ENCODE measurements around the gene CAPZB.
"Not testable (repeated sequence)": the region's sequence is repeated elsewhere in the genome, so short reads cannot be mapped to it uniquely, and the experiment has no call there.

Gene CAPZB

DNA sequence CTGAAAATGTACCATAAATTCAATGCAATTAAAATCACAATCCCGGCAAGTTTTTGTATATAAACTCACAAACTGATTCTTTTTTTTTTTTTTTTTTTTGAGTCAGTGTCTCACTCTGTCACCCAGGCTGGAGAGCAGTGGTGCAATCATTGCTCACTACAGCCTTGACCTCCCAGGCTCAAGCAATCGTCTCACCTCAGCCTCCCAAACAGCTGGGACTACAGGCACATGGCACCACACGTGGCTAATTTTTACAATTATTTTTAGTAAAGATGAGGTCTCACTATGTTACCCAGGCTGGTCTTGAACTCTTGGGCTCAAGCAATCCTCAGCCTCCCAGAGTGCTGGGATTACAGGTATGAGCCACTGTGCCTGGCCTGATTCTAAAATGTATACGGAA is 12.1 kb upstream of the CAPZB start:
- DNase-seq (ENCODE audit: low read depth in 2 of 2), result not testable (repeated sequence)

DNA sequence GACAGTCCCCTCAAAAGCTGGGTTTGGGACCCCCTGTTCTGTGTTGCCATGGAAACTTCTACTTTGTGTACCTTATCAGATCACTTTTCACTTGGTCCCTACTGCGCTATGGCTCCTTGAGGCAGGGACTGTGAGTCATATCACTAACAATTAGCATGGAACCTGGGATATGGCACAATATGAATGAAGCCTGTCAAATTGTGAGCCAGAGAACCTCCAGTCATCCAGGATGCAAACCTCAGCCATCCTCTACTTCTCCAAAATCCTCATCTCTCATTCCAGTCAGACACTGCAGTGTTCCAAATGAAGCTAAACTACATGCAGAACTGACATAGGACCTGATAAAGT is 11.2 kb upstream of the CAPZB start:
- no peak for DNase-seq (ENCODE audit: low read depth in 2 of 2)

GRCh38 chr1:19495799-19496526 is 10.6 kb upstream of the CAPZB start:
- no peak for DNase-seq (ENCODE audit: low read depth in 2 of 2)

DNA sequence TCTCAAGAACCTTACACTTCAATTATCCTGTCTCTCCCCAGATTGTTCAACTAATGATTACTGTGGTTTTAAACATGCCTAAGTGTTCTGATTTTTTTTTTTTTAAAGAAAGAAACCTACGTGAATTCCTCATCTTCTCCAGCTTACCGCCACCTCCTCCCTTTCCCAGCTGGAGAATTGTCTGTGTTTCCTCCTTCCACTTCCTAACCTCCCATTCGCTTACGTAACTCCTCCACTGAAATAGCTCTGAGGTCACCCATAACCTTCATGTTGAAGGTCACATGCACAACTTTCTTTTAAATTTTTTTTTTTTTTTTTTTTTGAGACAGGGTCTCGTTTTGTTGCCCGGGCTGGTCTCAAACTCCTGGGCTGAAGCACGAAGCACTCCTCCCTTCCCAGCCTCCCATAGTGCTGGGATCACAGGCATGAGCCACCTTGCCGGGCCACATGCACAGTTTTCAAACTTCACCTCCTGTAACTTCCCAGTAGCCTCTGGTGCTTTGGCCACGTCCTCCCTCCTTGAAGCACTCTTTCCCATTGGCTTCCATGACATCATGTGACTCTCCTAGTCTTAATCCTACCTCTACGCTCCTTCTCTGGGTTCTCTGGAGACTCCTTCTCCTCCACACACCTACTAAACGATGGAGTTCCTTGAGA is 9.8 kb upstream of the CAPZB start:
- no peak for DNase-seq (ENCODE audit: low read depth in 2 of 2)

- no peak for DNase-seq (ENCODE audit: low read depth in 2 of 2)
Observed at GRCh38 chr1:19493547-19493946, 8.2 kb upstream of the CAPZB start.

DNA sequence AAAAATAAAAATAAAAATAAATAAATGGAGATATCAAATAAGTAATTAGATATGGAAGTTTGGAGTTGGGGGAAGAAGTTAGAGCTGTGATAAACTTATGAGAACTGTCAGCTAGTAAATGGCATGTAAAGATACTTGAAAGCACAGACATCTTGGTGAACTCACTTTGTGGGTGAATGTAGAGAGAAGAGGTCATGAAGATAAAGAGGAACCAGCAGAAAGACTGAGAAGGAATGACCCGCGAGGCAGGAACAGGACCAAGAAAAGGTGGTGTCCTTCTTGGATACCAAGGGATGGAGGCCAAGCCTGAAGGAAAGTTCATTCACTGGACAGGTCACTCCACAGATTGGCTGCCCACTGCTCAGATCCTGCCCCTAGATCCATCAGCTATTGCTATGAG is 4.7 kb upstream of the CAPZB start:
- DNase-seq (ENCODE audit: low read depth in 2 of 2), result no peak

DNA sequence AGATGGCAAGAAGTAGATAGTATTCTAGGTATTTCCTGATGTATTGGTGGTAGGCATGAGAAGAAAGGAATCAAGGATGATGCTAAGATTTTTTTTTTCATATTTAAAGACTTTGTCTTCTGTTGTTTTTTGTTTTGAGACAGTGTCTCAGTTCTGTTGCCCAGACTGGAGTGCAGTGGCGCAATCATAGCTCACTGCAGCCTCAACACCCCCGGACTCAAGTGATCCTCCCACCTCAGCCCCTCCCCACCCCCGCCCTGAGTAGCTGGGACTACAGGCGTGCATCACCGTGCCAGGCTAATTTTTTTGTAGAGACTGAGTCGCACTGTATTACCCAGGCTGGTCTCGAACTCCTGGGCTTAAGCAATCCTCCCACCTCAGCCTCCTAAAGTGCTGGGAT is 2.8 kb upstream of the CAPZB start:
- DNase-seq (ENCODE audit: low read depth in 2 of 2), result no peak

GRCh38 chr1:19484798-19485361 is 459 bp downstream of the CAPZB start:
- DNase-seq (ENCODE audit: low read depth in 2 of 2), result no peak

GRCh38 chr1:19484338-19484797 is 971 bp downstream of the CAPZB start:
- DNase-seq (ENCODE audit: low read depth in 2 of 2), result no peak

- no peak for DNase-seq (ENCODE audit: low read depth in 2 of 2)
Observed at GRCh38 chr1:19483691-19484090, 1.6 kb downstream of the CAPZB start.

DNA sequence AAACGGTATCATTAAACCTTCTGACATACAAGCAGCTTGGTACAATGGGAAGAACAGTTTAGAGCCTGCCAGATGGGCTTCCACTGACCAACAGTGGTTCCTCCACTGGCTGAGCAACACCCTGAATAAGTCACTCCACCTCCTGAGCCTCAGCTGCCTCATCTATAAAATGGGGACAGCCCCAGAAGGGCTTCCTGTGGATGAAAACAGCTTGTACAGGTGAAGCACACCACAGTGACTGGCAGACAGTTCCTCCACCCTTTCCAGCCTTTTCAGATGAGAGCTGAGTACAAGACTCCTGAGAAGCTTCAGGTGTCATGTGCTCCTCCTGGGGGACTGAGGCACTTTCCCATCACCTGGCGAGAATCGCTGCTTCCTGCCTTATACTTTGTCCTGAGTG is 2.1 kb downstream of the CAPZB start:
- DNase-seq (ENCODE audit: low read depth in 2 of 2), result no peak

DNA sequence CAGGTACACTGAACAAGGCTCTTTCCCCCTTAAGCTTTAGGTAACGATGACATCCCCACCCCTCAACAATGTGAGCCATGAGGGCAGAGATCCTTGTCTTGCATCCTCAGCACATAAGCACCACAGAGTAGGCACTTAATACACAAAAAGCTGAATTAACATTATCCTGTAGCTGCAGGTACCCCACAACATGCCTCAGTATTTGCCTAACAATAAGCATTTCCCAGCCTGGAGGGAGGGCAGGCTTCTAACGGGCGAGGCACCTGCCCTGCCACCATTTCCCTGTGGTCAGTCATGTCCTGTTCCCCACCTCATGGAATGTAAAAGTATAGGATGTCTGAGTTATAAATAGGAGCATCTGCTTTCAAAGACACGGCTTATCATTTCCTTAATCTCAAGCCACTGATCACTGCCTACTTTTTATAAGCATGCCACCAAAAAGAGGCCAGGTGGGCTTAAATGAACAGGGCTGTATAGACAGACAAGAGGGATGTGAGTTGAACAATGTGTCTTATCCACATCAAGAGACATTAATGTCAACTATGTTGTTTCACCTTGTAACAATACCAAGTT is 3.4 kb downstream of the CAPZB start:
- no peak for DNase-seq (ENCODE audit: low read depth in 2 of 2)

DNA sequence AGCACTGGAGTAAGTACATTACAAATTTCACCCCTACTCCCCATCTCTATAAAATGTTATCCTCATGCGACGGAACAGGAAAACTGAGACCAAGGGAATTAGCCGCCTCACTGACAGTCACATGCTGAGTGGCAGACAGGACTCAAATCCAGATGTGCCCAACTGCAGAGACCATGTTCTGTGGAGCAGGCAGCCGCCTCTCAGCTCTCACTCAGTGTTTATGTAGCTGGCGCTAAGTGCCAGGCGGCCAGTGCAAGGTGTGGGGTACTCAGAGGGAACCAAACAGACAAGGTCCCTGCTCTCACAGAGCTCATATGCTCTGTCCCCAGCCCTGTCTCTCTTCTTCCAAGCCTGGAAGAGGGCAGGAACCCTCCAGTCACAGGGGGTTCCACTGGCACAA is 5.1 kb downstream of the CAPZB start:
- DNase-seq (ENCODE audit: low read depth in 2 of 2), result no peak

GRCh38 chr1:19479351-19480120 is 5.8 kb downstream of the CAPZB start:
- DNase-seq (ENCODE audit: low read depth in 2 of 2), result no peak

DNA sequence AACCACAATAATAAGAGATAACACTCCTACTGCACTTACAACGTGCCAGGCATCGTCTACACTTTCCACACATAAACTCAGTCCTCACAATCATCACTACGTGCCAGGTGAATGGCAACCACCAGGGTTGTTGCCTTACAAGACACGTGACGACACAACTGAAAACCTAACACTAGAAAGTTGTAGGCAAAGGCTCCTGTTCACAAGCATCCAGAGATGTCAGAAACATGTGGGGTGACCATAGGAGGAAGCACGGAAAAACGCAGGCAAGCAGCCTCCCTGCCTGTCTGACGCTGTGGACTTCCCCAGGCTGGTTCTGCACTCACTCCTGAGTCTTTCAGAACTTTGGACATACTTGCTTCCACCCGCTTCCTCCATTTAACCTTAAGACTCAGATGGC is 7.0 kb downstream of the CAPZB start:
- no peak for DNase-seq (ENCODE audit: low read depth in 2 of 2)

DNA sequence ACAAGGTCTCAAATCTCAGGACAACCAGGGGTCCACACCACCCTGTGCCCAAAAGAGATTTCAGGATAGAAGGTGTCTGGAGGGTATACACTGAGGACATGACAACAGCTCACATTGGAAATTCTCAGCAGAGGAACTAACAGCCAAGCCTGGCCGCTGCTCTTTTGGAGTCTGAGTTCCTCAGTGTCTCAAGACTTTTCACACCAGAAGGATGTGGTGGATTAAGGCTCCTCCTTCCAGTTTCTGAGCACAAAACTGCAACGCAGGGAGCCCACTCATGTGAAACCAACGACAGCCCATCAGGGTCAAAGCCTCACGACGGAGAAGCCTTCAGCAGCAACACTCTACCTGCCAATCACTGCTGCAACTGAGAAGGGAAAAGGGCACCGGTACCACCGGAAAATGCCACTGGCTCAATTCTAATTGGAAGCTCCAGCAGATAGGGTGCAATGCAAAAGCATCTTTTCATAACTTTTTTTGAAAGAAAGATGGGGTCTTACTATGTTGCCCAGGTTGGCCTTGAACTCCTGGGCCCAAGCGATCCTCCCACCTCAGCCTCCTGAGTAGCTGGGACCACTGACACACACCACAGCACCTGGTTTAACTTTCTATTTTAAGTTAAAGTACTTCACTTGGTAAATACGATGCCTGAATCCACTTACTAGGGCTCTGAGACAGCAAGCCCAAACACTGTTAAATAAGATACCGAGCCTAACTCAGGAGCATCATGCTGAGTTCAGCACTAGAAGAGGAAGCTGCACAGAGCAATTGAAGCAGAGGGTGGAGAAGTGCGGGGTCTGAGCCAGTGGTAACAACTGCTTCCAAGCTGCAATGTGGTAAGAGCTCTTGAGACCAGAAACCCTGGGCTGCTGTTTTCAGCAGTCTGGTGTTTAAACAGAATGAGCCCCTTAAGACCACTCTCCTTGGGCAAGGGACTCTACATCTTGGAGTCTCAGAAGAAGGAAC is 7.8 kb downstream of the CAPZB start:
- no peak for DNase-seq (ENCODE audit: low read depth in 2 of 2)

- DNase-seq (ENCODE audit: low read depth in 2 of 2), result no peak
Observed at GRCh38 chr1:19476450-19477190, 8.7 kb downstream of the CAPZB start.

- no peak for DNase-seq (ENCODE audit: low read depth in 2 of 2)
Observed at GRCh38 chr1:19475296-19475695, 10.0 kb downstream of the CAPZB start.

DNA sequence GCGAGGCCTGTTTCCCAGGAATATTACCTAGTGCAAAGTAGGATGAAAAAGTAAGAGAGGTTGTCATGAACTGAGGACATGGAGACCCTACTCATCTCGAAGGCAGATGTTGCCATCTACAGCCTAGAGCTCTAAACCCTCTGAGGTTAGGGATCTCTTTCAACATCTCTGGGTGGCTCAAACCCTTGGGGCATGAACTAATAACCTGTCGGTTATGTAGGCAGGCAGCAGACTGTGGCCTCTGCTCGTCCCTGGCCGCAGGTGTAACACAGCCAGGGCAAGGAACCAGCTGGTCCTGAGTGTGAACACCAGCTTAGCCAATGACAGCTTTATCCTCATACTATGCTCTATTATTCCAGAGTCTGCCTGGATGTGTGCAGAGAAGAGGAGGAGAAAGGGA is 13.2 kb downstream of the CAPZB start:
- DNase-seq (ENCODE audit: low read depth in 2 of 2), result no peak

- DNase-seq (ENCODE audit: low read depth in 2 of 2), result no peak
Observed at GRCh38 chr1:19469004-19469403, 16.3 kb downstream of the CAPZB start.

All from stimulated activated CD8-positive, alpha-beta memory T cell treated with anti-CD3 and anti-CD28 coated beads, Interleukin-2, amount 100 ng/mL, for 48 hours (primary cell).